Liver (tissue), 9 donors: ENCODE measurements around the gene PDE4C. TPM values are rescaled to one million over a fixed set of nuclear protein-coding genes. Genes with fewer than 3 reads are reported as not detected.

Experiments
- DNase-seq: peaks from one replicate; pipeline ENCODE4 v3.0.0-alpha.2; 2017; ENCODE audit warnings: low spot score
- H3K27ac ChIP-seq, 2 donors: one replicate each; pipeline ENCODE4 v1.7.0; 2013; ENCODE audit warnings: inconsistent platforms in 2 of 2, low read length in 2 of 2, control low read depth in 1 of 2, low read depth in 1 of 2, mild to moderate bottlenecking in 1 of 2
- H3K27me3 ChIP-seq, 4 donors: one replicate each; pipeline versions ENCODE4 v1.6.1 to v1.7.0; 2013; ENCODE audit warnings: low read length in 3 of 4, inconsistent platforms in 1 of 4, mild to moderate bottlenecking in 1 of 4, moderate library complexity in 1 of 4; ENCODE audit not compliant: control insufficient read depth in 4 of 4, insufficient read depth in 4 of 4
- H3K36me3 ChIP-seq, 4 donors: one replicate each; pipeline versions ENCODE4 v1.6.1 to v1.7.0; 2013; ENCODE audit warnings: low read length in 3 of 4, mild to moderate bottlenecking in 3 of 4, low read depth in 1 of 4, moderate library complexity in 1 of 4; ENCODE audit not compliant: control insufficient read depth in 4 of 4, insufficient read depth in 3 of 4
- H3K4me1 ChIP-seq, 4 donors: one replicate each; pipeline versions ENCODE4 v1.6.1 to v1.7.0; 2013; ENCODE audit warnings: low read length in 3 of 4, mild to moderate bottlenecking in 3 of 4, moderate library complexity in 1 of 4; ENCODE audit not compliant: control insufficient read depth in 4 of 4, insufficient read depth in 4 of 4
- H3K4me3 ChIP-seq, 3 donors: one replicate each; pipeline versions ENCODE4 v1.6.1 to v1.7.0; 2013; ENCODE audit warnings: low read length in 3 of 3, control low read depth in 1 of 3, low read depth in 1 of 3, mild to moderate bottlenecking in 1 of 3
- H3K9ac ChIP-seq, 2 donors: one replicate each; pipeline ENCODE4 v1.7.0; 2013; ENCODE audit warnings: low read length in 2 of 2, mild to moderate bottlenecking in 2 of 2, moderate library complexity in 2 of 2, control low read depth in 1 of 2, low read depth in 1 of 2
- H3K9me3 ChIP-seq, 4 donors: one replicate each; pipeline versions ENCODE4 v1.6.1 to v1.7.0; 2013; ENCODE audit warnings: low read length in 3 of 4; ENCODE audit not compliant: control insufficient read depth in 4 of 4
- ATF3 ChIP-seq: IDR thresholded peaks from 2 replicates; pipeline ENCODE4 v1.6.1; 2016; ENCODE audit warnings: antibody characterized with exemption
- CTCF ChIP-seq: fragments of 150-350 bp; IDR thresholded peaks from 2 replicates; pipeline ENCODE4 v1.5.1; 2017; ENCODE audit warnings: improper control_type of control experiment, low read depth, low read length; ENCODE audit not compliant: missing input control
- FOXA1 ChIP-seq: IDR thresholded peaks from 2 replicates; pipeline ENCODE4 v1.6.1; 2016; ENCODE audit warnings: antibody characterized with exemption
- FOXA2 ChIP-seq: IDR thresholded peaks from 2 replicates; pipeline ENCODE4 v1.6.1; 2016; ENCODE audit warnings: antibody characterized with exemption
- GABPA ChIP-seq, 2 donors: IDR thresholded peaks in 1 of 2; conservative IDR thresholded peaks in 1 of 2; 2 replicates each; pipeline ENCODE4 v1.6.1; 2016; ENCODE audit warnings: antibody characterized with exemption in 2 of 2, mild to moderate bottlenecking in 1 of 2, moderate library complexity in 1 of 2
- HNF4A ChIP-seq, 2 donors: conservative IDR thresholded peaks; 2 replicates each; pipeline ENCODE4 v1.6.1; 2016; ENCODE audit warnings: antibody characterized with exemption in 2 of 2, mild to moderate bottlenecking in 2 of 2
- MAX ChIP-seq: IDR thresholded peaks from 2 replicates; pipeline ENCODE4 v1.6.1; 2016; ENCODE audit warnings: antibody characterized with exemption
- NR2F2 ChIP-seq: IDR thresholded peaks from 2 replicates; pipeline ENCODE4 v1.6.1; 2016; ENCODE audit warnings: antibody characterized with exemption
- RAD21 ChIP-seq, 2 donors: IDR thresholded peaks; 2 replicates each; pipeline ENCODE4 v1.6.1; 2016; ENCODE audit warnings: antibody characterized with exemption in 2 of 2, mild to moderate bottlenecking in 2 of 2
- SP1 ChIP-seq: IDR thresholded peaks from 2 replicates; pipeline ENCODE4 v1.6.1; 2018; ENCODE audit warnings: antibody characterized with exemption, mild to moderate bottlenecking
- YY1 ChIP-seq: IDR thresholded peaks from 2 replicates; pipeline ENCODE4 v1.6.1; 2016; ENCODE audit warnings: antibody characterized with exemption, mild to moderate bottlenecking
- WGBS: extraction: QIAGEN DNeasy Blood & Tissue Kit; methylation state at CpG from one replicate; pipeline ENCODE4 v1.1.7; 2013; 5-methylcytosine and 5-hydroxymethylcytosine counted together
- polyA plus RNA-seq, 2 donors: library from polyadenylated mRNA; stranded (reverse) in 1 of 2; unstranded in 1 of 2; fragments of 200-250 nt in 1 of 2; fragments of >200 nt in 1 of 2; fragmentation: Nextera tagmentation in 1 of 2; extraction: Ambion mirVana in 1 of 2; gene quantifications; one replicate each; pipeline versions ENCODE4 v1.2.1 to v1.2.3, GENCODE V29; 2013 to 2015
- total RNA-seq, 2 donors: library from RNA; depleted of rRNA; stranded (reverse); fragments of >200 nt; gene quantifications; one replicate each; pipeline ENCODE4 v1.2.3, GENCODE V29; 2014
- donor health status: healthy.
- donor health status: healthy.
- donor health status: healthy.
- donor health status: healthy.
- donor health status: healthy.

PDE4C gene
- total and polyA plus RNA-seq, 4 donors: 0.23 to 0.75 (median 0.51) TPM; not detected in 1

GRCh38 chr19:18261474-18261873, 35.2 kb upstream of the PDE4C start (continued):
- TF ChIP-seq CTCF: no peak
- TF ChIP-seq FOXA2: no peak
- TF ChIP-seq SP1: no peak
- TF ChIP-seq MAX: no peak
- TF ChIP-seq GABPA (IDR thresholded peaks at IDR 0.05 in 1 of 2, conservative IDR thresholded peaks at IDR 0.05 in 1 of 2): no peak
- no peak for TF ChIP-seq HNF4A (conservative IDR thresholded peaks at IDR 0.05)
- TF ChIP-seq RAD21 (IDR thresholded peaks at IDR 0.05): no peak

- Histone ChIP-seq H3K27ac (no peak overlapping the region), H3K4me3 (no peak overlapping the region), H3K9me3 (no peaks in the 10 kb centered on the region), H3K36me3 (peaks cover 0 to 4% (median 0%) of the 10 kb centered on the region in 4 donors), H3K9ac (no peak overlapping the region), H3K27me3 (no peaks in the 10 kb centered on the region), H3K4me1 (no peaks in the 10 kb centered on the region)
- no peak for DNase-seq
- 97% methylated on average over 4 of the region's 4 CpGs for WGBS
- no peak for TF ChIP-seq MAX
- no peak for TF ChIP-seq NR2F2
- no peak for TF ChIP-seq ATF3
- TF ChIP-seq YY1: no peak
- no peak for TF ChIP-seq FOXA1
- no peak for TF ChIP-seq SP1
- no peak for TF ChIP-seq CTCF
Observed at GRCh38 chr19:18259893-18260292, 33.7 kb upstream of the PDE4C start.

- WGBS: 91% methylated on average over 55 of the region's 55 CpGs
Observed at GRCh38 chr19:18257503-18258470, 31.5 kb upstream of the PDE4C start.

More at GRCh38 chr19:18257503-18258470, 31.5 kb upstream of the PDE4C start:
- no peaks in the 10 kb centered on the region for H3K9me3 ChIP-seq
- no peak for TF ChIP-seq ATF3
- no peak for TF ChIP-seq MAX
- H3K4me3 ChIP-seq: no peak overlapping the region
- no peaks in the 10 kb centered on the region for H3K4me1 ChIP-seq
- H3K36me3 ChIP-seq: no peaks in the 10 kb centered on the region
- H3K9ac ChIP-seq: no peak overlapping the region
- no peak for DNase-seq
- H3K27ac ChIP-seq: no peak overlapping the region
- H3K27me3 ChIP-seq: no peaks in the 10 kb centered on the region
